ENCODE data around the gene PHF14. TPM values are rescaled to one million over a fixed set of nuclear protein-coding genes. Genes with fewer than 3 reads are reported as not detected.

Gene PHF14
- total RNA-seq, 4 donors from 2014 or later = 26.6 to 172 (median 42.9) TPM

- no peak for TF ChIP-seq POLR2A (IDR thresholded peaks at IDR 0.05)
- no peak for TF ChIP-seq CTCF (IDR thresholded peaks at IDR 0.05)
- H3K27me3 ChIP-seq = no peaks in the 10 kb centered on the region
- H3K36me3 ChIP-seq = no peaks in the 10 kb centered on the region
- no peak overlapping the region for H3K27ac ChIP-seq
- H3K4me1 ChIP-seq = no peaks in the 10 kb centered on the region
- H3K4me3 ChIP-seq = no peak overlapping the region
- no peaks in the 10 kb centered on the region for H3K9me3 ChIP-seq
- DNase-seq = no peak
Measured at GRCh38 chr7:11127988-11128387, 154.3 kb downstream of the PHF14 start.

GRCh38 chr7:11128498-11128897, 154.8 kb downstream of the PHF14 start:
- Histone ChIP-seq H3K9me3 (no peaks in the 10 kb centered on the region), H3K4me3 (no peak overlapping the region), H3K27ac (no peak overlapping the region), H3K36me3 (no peaks in the 10 kb centered on the region), H3K27me3 (no peaks in the 10 kb centered on the region), H3K4me1 (no peaks in the 10 kb centered on the region)
- DNase-seq = no peak
- TF ChIP-seq CTCF (IDR thresholded peaks at IDR 0.05) = no peak
- TF ChIP-seq POLR2A (IDR thresholded peaks at IDR 0.05) = no peak

- no peak for TF ChIP-seq POLR2A (IDR thresholded peaks at IDR 0.05)
- no peak for TF ChIP-seq CTCF (IDR thresholded peaks at IDR 0.05)
- H3K27me3 ChIP-seq = no peaks in the 10 kb centered on the region
- H3K4me1 ChIP-seq = no peaks in the 10 kb centered on the region
- DNase-seq = no peak
- H3K27ac ChIP-seq = no peak overlapping the region
- H3K4me3 ChIP-seq = no peak overlapping the region
- H3K36me3 ChIP-seq = no peaks in the 10 kb centered on the region
- H3K9me3 ChIP-seq = no peaks in the 10 kb centered on the region
Measured at GRCh38 chr7:11130012-11130411, 156.3 kb downstream of the PHF14 start.

GRCh38 chr7:11130601-11131000, 156.9 kb downstream of the PHF14 start:
- TF ChIP-seq CTCF (IDR thresholded peaks at IDR 0.05) = no peak
- TF ChIP-seq POLR2A (IDR thresholded peaks at IDR 0.05) = no peak
- Histone ChIP-seq H3K27ac (no peak overlapping the region), H3K4me3 (no peak overlapping the region), H3K27me3 (no peaks in the 10 kb centered on the region), H3K36me3 (no peaks in the 10 kb centered on the region), H3K9me3 (no peaks in the 10 kb centered on the region), H3K4me1 (no peaks in the 10 kb centered on the region)
- DNase-seq = no peak

GRCh38 chr7:11133436-11133959, 159.8 kb downstream of the PHF14 start:
- H3K4me1 ChIP-seq = no peaks in the 10 kb centered on the region
- TF ChIP-seq CTCF (IDR thresholded peaks at IDR 0.05) (no peak), POLR2A (IDR thresholded peaks at IDR 0.05) (no peak)
- DNase-seq = no peak
- no peaks in the 10 kb centered on the region for H3K27me3 ChIP-seq
- H3K4me3 ChIP-seq = no peak overlapping the region
- H3K27ac ChIP-seq = no peak overlapping the region
- no peaks in the 10 kb centered on the region for H3K36me3 ChIP-seq
- H3K9me3 ChIP-seq = no peaks in the 10 kb centered on the region

- no peaks in the 10 kb centered on the region for H3K4me1 ChIP-seq
- H3K36me3 ChIP-seq = no peaks in the 10 kb centered on the region
- no peak for TF ChIP-seq POLR2A (IDR thresholded peaks at IDR 0.05)
- no peak for TF ChIP-seq CTCF (IDR thresholded peaks at IDR 0.05)
- H3K4me3 ChIP-seq = no peak overlapping the region
- no peak overlapping the region for H3K27ac ChIP-seq
- no peaks in the 10 kb centered on the region for H3K9me3 ChIP-seq
- DNase-seq = no peak
- no peaks in the 10 kb centered on the region for H3K27me3 ChIP-seq
Measured at GRCh38 chr7:11135573-11135972, 161.9 kb downstream of the PHF14 start.
